ENCODE measurements around the gene LCA5L. TPM values are rescaled to one million over a fixed set of nuclear protein-coding genes. Genes with fewer than 3 reads are reported as not detected.

The LCA5L gene
- total RNA-seq, 2 experiments from 2014 or later, result 0.35 to 1.8 TPM

DNA sequence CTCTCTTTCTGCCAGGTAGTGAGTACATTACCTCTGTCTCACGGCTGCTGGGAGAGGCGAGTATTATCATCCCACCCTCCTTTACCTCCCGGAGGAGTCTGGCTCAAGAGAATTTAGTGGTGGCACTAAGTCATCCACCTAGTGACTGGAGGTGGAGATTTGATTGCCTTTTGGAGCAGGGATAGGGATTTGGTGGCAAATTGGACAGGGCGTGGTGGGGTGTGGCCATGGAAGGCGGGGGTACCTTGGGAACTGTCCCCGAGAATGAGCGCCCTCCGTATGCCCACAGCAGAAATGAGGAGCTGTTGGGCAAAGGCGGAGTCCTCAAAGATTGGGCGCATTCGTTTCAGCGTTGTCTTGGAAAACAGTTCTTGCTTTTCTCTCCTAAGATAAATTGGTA, 64.6 kb downstream of the LCA5L start:
- Histone ChIP-seq H3K9me3 (ENCODE audit: low read length) (no peaks in the 10 kb centered on the region), H4K20me1 (ENCODE audit: insufficient read depth, low read length) (no peaks in the 10 kb centered on the region), H3K9me2 (ENCODE audit: insufficient read depth, low read length) (no peaks in the 10 kb centered on the region), H3K79me2 (ENCODE audit: insufficient read depth, low read depth, low read length) (no peaks in the 10 kb centered on the region), H2AFZ (ENCODE audit: low read length) (no peak overlapping the region; the same call in 1 of the 2 replicates), H3K36me3 (ENCODE audit: insufficient read depth, low read length) (0 out of 2 replicates have a peak, but pooled peaks cover 5% of the 10 kb centered on the region), H3K4me1 (ENCODE audit: insufficient read depth, low read length, poor library complexity, severe bottlenecking) (peaks cover 16% of the 10 kb centered on the region), H3K27ac (ENCODE audit: low read depth, low read length, poor library complexity, severe bottlenecking) (no peak overlapping the region), H3K4me2 (ENCODE audit: low read length) (peak overlapping the region; percentile 86), H3K4me3 (ENCODE audit: low read depth, low read length, poor library complexity, severe bottlenecking) (peak overlapping the region; percentile 93)
- intact Hi-C loops (cut with micrococcal nuclease; ENCODE audit: unreplicated experiment), result loop anchor here (2.0 kb wide), 1 partner anchor 32 kb away; the partner anchor contains the start of gene HMGN1
- CTCF ChIA-PET (ENCODE audit: unreplicated experiment), result interaction anchor here (0.7 kb wide), 1 partner anchor 29 kb away, joined by 5 read pairs; no protein-coding TSS in a partner anchor
- no peak for TF ChIP-seq EZH2phosphoT487 (IDR thresholded peaks at IDR 0.05; ENCODE audit: borderline replicate concordance, low read depth, low read length)
- TF ChIP-seq, protein P1, sequence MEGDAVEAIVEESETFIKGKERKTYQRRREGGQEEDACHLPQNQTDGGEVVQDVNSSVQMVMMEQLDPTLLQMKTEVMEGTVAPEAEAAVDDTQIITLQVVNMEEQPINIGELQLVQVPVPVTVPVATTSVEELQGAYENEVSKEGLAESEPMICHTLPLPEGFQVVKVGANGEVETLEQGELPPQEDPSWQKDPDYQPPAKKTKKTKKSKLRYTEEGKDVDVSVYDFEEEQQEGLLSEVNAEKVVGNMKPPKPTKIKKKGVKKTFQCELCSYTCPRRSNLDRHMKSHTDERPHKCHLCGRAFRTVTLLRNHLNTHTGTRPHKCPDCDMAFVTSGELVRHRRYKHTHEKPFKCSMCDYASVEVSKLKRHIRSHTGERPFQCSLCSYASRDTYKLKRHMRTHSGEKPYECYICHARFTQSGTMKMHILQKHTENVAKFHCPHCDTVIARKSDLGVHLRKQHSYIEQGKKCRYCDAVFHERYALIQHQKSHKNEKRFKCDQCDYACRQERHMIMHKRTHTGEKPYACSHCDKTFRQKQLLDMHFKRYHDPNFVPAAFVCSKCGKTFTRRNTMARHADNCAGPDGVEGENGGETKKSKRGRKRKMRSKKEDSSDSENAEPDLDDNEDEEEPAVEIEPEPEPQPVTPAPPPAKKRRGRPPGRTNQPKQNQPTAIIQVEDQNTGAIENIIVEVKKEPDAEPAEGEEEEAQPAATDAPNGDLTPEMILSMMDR (conservative IDR thresholded peaks at IDR 0.05; ENCODE audit: low read length), result no peak
- no peak for DNase-seq (ENCODE audit: low spot score)
- POLR2A ChIA-PET, result interaction anchor here (0.6 to 1.5 kb wide), 2 partner anchors 10 to 34 kb away, joined by 3 to 8 read pairs; no protein-coding TSS in a partner anchor
- BruUV-seq (replicated peaks), result TSS peak; percentile 66

DNA sequence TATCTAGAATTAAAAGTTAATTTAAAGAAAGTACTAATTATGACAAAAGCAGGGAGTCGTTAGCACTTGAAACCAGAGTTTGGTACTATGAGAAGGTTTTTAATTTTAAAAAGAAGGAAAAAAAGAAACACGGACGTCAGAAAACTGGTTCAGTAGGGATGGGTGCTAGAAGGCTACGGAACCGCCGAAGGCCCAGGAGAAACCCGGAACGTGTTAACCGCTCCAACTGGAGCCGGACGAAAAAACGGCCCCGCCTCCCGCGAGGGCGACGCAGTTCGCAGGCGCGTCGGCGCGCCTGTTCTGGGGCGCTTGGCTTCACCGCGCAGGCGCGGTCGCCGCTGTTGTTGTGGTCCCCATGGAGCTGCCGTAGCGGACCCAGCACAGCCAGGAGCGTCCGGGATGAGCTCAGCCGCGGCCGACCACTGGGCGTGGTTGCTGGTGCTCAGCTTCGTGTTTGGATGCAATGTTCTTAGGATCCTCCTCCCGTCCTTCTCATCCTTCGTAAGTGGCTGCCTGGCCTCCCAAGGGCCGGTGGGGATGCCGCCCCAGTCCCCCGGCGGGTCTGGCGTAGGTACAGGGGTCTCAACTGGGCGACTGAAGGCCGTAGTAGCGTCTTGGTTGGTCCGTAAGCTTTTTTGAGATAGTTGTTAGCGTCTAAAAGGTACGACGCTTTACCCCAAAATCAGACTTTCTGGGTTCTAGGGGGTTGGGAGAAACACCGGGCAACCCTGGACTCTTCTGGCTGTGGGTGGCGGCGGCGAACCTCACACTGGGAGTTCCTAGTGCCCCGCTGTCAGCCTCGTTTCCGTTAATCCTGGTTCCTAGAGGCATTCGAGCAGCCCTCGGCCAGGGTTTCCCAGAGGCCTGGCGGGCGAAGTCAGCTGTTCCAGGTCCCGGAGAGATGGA, 65.3 kb downstream of the LCA5L start:
- intact Hi-C loops (cut with micrococcal nuclease; ENCODE audit: unreplicated experiment), result loop anchor here (2.0 kb wide), 1 partner anchor 31 kb away; the partner anchor contains the start of gene HMGN1
- CTCF ChIA-PET (ENCODE audit: unreplicated experiment), result interaction anchor here (0.7 kb wide), 1 partner anchor 29 kb away, joined by 5 read pairs; no protein-coding TSS in a partner anchor
- no TSS peak for BruUV-seq (replicated peaks)

More for the DNA sequence above, 65.3 kb downstream of the LCA5L start:
- H3K36me3 ChIP-seq (ENCODE audit: insufficient read depth, low read length), result 0 out of 2 replicates have a peak, but pooled peaks cover 5% of the 10 kb centered on the region
- peaks cover 17% of the 10 kb centered on the region for H3K4me1 ChIP-seq (ENCODE audit: insufficient read depth, low read length, poor library complexity, severe bottlenecking)
- DNase-seq (ENCODE audit: low spot score), result peak; percentile 92
- TF ChIP-seq, protein P1 (conservative IDR thresholded peaks at IDR 0.05; ENCODE audit: low read length), result no peak
- TF ChIP-seq EZH2phosphoT487 (IDR thresholded peaks at IDR 0.05; ENCODE audit: borderline replicate concordance, low read depth, low read length), result no peak
- H3K9me2 ChIP-seq (ENCODE audit: insufficient read depth, low read length), result no peaks in the 10 kb centered on the region
- POLR2A ChIA-PET, result interaction anchor here (0.7 to 1.5 kb wide), 4 partner anchors 10 to 196 kb away, joined by 3 to 8 read pairs (median 5); no protein-coding TSS in a partner anchor
- peak overlapping the region; percentile 86 for H3K4me2 ChIP-seq (ENCODE audit: low read length)
- H3K27ac ChIP-seq (ENCODE audit: low read depth, low read length, poor library complexity, severe bottlenecking), result peak overlapping the region; percentile 4
- no peaks in the 10 kb centered on the region for H3K79me2 ChIP-seq (ENCODE audit: insufficient read depth, low read depth, low read length)
- H3K9me3 ChIP-seq (ENCODE audit: low read length), result no peaks in the 10 kb centered on the region
- peak overlapping the region; percentile 93 for H3K4me3 ChIP-seq (ENCODE audit: low read depth, low read length, poor library complexity, severe bottlenecking)
- H4K20me1 ChIP-seq (ENCODE audit: insufficient read depth, low read length), result no peaks in the 10 kb centered on the region
- H2AFZ ChIP-seq (ENCODE audit: low read length), result peak overlapping the region; percentile 84

Measured in OCI-LY7 (cell line).